Stimulated activated CD4-positive, alpha-beta T cell treated with anti-CD3 and anti-CD28 coated beads, Interleukin-1b, Interleukin-23, amount 100 ng/mL, for 4 hours (primary cell): Measurements from ENCODE around the gene GATAD2A.

Experiments used
- DNase-seq, 2 donors: peaks; one replicate each; pipeline ENCODE4 v3.0.0-alpha.2; 2020; ENCODE audit warnings: low read depth in 2 of 2

The GATAD2A gene

GRCh38 chr19:19529783-19530422 lies 124.4 kb downstream of the GATAD2A start:
- no peak for DNase-seq

GRCh38 chr19:19530423-19530804 lies 124.9 kb downstream of the GATAD2A start:
- no peak for DNase-seq

- no peak for DNase-seq
These were observed 125.4 kb downstream of the GATAD2A start for GRCh38 chr19:19530889-19531288.

GRCh38 chr19:19531951-19532805 lies 126.7 kb downstream of the GATAD2A start:
- DNase-seq: peak; percentile 88 to 90

GRCh38 chr19:19532806-19533701 lies 127.6 kb downstream of the GATAD2A start:
- DNase-seq: no peak

- no peak for DNase-seq
These were observed 128.4 kb downstream of the GATAD2A start for GRCh38 chr19:19533841-19534240.

GRCh38 chr19:19534556-19535265 lies 129.2 kb downstream of the GATAD2A start:
- no peak for DNase-seq

GRCh38 chr19:19535311-19536191 lies 130.1 kb downstream of the GATAD2A start:
- DNase-seq: no peak

- no peak for DNase-seq
These were observed 131.9 kb downstream of the GATAD2A start for GRCh38 chr19:19537075-19538048.

- DNase-seq: peak in 1 of 2 donors; percentile 42
These were observed 132.7 kb downstream of the GATAD2A start, which contains the start of gene CILP2 for GRCh38 chr19:19538061-19538784. Gene CILP2 (plus strand): TSS chr19:19538265. CDS start chr19:19538350, 85 bp downstream.

- no peak for DNase-seq
These were observed 133.3 kb downstream of the GATAD2A start for GRCh38 chr19:19538785-19539166.

- no peak for DNase-seq
These were observed 134.2 kb downstream of the GATAD2A start for GRCh38 chr19:19539698-19540063.

GRCh38 chr19:19540064-19540714 lies 134.7 kb downstream of the GATAD2A start:
- peak; percentile 61 to 68 for DNase-seq

GRCh38 chr19:19540715-19541515 lies 135.4 kb downstream of the GATAD2A start:
- peak; percentile 67 to 71 for DNase-seq

- DNase-seq: no peak
These were observed 136.1 kb downstream of the GATAD2A start for GRCh38 chr19:19541616-19542015.

GRCh38 chr19:19542507-19542906 lies 137.0 kb downstream of the GATAD2A start:
- no peak for DNase-seq

GRCh38 chr19:19543101-19543500 lies 137.6 kb downstream of the GATAD2A start:
- DNase-seq: no peak
